Stimulated activated CD4-positive, alpha-beta T cell treated with anti-CD3 and anti-CD28 coated beads, TNF-alpha, amount 100 ng/mL, for 24 hours (primary cell): Measurements from ENCODE around the gene KLHL5.

Experiments used
- DNase-seq, 3 experiments: peaks; one replicate each; pipeline ENCODE4 v3.0.0-alpha.2; 2020; ENCODE audit warnings: low read depth in 3 of 3

Gene KLHL5

DNA sequence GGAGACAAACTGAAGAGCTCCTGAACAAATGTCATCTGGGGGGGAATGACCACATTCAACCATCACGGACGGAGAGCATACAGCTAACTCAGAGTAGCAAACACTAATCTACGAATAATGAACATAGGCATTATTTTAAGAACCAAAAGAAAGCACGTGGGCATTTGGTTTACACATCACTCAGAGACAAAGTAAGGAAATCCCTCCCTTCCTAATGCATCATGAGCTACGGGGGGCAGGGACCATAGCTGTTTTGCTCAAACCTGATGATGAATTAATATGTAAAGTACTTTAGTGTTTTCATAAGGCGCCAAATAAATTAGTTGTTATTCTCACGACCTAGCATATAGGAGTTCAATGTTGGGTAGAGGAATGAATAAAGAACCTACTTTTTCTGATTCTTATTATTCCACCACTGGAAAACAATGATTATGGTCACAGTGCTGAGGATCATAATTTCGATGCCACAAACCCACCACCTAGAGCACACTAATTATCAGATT is 18.1 kb upstream of the KLHL5 start:
- no peak for DNase-seq

GRCh38 chr4:39044364-39044955 is 17.6 kb upstream of the KLHL5 start:
- DNase-seq: peak; percentile 92 to 98 (median 93)

GRCh38 chr4:39044956-39045826 is 16.8 kb upstream of the KLHL5 start:
- DNase-seq: peak in 1 of 3 experiments; percentile 29

DNA sequence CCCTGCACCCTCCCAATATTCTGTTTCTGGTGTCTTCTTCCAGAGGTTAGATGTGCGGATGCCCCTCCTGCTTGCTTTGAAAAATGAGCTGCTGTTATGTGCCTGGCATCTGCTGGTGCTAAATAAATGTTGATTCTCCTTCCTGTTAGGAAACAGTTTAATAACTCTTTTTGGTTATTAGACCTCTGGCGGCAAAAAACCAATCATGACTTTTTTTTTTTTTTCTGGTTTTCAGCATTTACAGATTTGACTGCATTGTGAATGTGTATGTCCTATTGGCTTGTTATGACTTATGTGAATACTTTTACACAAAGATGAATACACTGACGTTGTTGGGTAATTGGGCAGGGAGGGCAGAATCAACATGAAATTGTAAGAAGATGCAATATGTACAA is 16.2 kb upstream of the KLHL5 start:
- DNase-seq: no peak

- no peak for DNase-seq
Observed at GRCh38 chr4:39046249-39046648, 15.8 kb upstream of the KLHL5 start.

GRCh38 chr4:39047681-39048080 is 14.4 kb upstream of the KLHL5 start:
- no peak for DNase-seq

DNA sequence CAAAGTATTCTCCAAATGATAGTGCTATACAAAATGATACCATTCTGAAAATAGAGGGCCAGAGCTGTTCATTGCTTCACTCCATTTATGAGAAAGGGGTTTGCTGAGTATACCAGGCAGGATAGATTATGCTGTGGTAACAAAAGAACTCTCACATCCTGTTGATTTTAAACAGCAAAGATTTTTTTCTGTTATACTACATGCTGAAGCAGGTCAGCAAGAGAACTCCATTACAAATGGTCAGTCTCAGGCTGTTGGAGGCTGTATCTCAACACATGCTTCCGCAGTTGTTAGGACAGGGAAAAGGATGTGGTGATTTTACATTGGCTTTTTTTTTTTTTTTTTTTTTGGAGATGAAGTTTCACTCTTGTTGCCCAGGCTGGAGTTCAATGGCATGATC is 13.7 kb upstream of the KLHL5 start:
- no peak for DNase-seq

GRCh38 chr4:39050590-39050989 is 11.4 kb upstream of the KLHL5 start:
- DNase-seq: no peak

DNA sequence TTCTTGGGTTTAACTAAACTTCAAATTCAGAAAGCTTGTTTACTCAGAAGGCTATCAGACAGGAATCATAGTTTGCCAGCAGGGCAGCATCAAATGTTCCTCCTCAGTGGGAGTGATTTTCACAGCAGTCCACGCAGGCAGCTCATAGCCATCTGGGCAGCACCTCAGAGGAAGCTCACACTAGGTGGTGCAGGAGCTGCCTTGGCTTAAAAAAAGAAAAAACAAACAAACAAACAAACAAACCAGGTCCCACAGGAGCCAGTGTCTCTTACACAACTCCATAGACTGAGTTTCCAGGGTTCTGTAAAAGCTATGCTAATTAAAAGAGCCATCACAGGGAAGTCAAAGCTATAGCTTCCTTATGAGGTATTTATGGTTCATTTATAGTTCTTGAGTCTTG is 10.5 kb upstream of the KLHL5 start:
- no peak for DNase-seq

DNA sequence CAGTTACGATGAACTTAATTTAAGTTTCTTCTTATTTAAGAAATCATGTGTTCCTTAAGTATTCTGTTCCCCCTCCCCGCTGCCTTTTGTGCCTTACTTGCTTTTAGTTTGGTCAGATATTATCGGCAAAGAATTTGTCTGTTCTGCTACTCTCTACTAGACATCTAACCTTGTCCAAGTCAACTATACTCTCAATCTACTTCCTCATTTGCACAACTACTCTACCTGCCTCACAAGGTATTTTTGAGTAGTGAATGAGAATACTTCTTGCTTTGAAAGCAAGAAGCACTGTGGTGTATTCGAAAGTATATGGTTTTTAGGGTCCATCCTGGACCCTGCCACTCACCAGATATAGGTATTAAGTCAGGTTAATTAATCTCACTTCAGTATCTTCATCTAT is 8.0 kb upstream of the KLHL5 start:
- DNase-seq: no peak

DNA sequence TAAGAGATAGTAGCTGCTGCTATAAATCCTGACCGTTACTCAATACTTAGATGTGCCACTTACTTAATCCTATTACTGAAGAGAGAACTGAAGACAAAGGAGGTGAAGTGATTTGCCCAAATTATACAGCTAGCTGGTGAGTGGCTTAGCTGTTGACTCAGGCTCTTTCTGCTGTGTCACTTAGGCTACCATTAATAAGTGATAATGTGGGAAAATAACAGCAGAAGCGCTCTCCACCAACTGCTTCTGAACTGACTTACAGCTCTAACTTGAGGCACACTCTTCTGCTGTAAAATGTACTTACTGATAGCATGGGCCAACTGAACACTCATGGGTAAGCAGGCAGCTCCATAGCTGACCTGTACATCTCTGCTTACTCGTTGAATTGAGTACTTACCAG is 7.5 kb upstream of the KLHL5 start:
- DNase-seq: no peak

- DNase-seq: no peak
Observed at GRCh38 chr4:39056023-39056422, 6.0 kb upstream of the KLHL5 start.

- no peak for DNase-seq
Observed at GRCh38 chr4:39061457-39061856, 575 bp upstream of the KLHL5 start.

DNA sequence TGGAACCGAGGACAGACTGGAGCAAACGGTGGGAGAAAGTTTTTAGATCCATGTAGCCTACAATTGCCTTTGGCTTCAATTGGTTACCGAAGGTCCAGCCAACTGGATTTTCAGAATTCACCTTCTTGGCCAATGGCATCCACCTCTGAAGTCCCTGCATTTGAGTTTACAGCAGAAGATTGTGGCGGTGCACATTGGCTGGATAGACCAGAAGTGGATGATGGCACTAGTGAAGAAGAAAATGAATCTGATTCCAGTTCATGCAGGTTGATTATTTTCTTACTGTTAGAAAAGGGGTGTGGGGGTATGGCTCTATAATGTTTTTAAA is 702 bp downstream of the KLHL5 start:
- DNase-seq: no peak

DNA sequence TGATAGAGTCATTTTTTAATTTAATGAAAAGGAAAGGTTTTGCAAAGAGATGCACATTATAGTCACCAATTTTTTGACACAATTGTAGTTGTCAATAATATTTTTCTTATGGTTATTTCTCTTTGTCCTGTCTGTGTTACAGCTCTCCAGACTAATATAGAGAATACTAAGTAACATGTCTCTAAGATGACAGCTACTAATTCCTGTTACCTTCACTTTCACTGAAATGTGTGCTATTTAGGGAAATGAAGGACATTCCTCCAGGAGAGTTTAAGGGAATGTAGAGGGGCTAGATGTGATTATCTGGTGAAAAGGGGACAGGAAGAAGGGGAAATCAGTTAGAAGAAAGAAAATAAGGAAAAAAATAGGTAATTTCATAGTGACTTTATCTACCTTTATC is 1.4 kb downstream of the KLHL5 start:
- no peak for DNase-seq

DNA sequence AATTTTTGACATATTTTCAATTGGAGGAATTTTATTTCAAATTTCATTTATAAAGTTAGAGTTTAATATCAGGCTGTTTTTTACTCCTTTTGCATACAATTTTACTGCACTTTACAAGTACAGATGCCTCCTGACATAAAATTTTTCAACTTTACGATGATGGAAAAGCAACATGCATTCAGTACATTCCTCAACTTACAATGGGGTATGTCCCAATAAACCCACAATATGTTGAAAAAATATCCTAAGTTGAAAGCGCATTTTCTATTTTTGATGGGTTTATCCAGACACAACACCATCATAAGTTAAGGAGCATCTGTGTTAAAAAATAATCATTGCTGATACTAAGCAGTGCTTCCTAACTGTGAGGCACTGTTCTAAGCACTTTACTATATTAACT is 4.3 kb downstream of the KLHL5 start:
- no peak for DNase-seq

- no peak for DNase-seq
Observed at GRCh38 chr4:39067031-39067430, 5.0 kb downstream of the KLHL5 start.

DNA sequence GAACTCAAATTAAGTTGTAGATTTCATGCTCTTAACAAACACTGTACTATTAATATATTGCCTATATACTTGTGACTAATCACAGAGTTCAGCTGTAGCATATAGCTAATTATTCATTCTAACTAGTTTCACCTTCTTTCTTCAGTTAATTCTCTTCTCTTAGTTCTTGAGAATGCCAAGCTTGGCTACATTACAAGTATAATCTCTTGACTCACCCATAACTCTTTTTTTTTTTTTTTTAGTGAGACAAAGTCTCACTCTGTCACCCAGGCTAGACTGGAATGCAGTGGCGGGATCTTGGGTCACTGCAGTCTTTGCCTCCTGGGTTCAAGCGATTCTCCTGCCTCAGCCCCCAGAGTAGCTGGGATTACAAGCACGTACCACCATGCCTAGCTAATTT is 5.4 kb downstream of the KLHL5 start:
- no peak for DNase-seq

DNA sequence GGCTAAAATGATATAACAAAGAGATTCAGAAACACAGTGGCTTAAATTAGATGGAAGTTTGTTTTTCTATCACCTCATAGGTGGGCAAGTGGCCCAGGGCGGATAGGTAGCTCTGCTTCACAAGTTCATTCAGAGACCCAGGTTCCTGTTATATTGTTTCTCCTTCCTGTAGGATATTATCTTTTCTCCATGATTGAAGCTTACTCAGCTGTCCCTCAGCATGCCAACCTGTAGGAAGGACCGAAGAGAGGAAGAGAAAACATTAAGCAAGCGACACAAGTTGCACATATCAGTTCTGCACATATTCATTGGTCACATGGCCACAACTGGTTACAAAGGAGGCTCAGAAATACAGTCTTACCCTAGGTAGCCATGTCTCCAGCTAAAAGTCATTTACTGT is 6.9 kb downstream of the KLHL5 start:
- DNase-seq: no peak

DNA sequence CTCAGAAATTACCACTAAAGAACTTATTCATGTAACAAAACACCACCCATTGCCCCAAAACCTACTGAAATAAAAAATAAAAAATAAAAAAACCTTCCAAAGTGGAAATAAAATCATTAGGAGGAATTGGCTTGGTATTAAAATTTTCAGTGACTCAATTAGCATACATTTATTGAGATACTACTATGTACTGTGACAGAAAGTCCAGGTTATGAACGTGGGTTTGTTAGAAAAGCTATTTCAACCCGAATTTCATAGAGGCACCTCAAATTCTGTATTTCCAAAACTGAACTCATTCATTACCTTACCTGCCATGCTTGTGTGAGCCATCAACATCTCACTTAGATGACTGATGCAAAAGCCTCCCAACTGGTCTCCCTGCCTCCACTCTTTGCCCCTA is 16.8 kb downstream of the KLHL5 start:
- no peak for DNase-seq

- no peak for DNase-seq
Observed at GRCh38 chr4:39083164-39083563, 21.1 kb downstream of the KLHL5 start.

DNA sequence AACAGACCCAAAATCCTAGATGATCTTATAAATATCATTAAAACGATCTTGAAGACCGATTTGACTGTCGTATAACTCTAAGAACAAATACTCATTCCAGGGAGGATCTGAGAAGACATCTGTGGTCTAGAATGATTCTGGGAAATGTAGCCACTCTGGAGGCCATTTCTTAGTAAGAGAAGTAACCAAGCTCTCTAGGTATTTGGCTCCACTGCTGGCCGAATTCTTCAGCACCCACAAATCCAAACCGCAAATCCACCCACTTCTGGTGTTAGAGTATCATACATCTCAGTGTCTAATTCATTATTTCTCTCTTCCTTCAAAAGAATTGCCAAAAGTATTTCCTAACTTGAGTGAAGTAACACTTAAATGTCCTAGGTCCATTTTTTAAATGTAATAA is 23.9 kb downstream of the KLHL5 start:
- DNase-seq: no peak

DNA sequence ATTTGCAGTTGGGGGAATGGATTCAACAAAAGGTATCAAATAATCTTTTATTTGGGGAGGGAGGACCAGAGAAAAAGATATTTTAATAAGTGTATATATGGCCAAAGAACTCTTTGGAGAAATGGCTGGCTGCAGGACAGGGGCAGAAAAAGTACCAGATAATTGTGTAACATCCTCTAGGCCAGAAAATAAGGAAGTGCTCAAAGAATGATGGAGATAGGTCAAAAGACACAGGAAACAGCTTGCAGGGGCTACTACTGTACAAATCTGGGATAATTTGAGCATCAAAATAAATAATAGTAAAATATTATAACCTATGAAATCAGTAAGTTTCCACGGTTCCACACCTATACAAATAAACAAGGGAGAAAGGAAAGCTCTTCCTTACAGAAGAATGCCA is 34.8 kb downstream of the KLHL5 start:
- DNase-seq: no peak

DNA sequence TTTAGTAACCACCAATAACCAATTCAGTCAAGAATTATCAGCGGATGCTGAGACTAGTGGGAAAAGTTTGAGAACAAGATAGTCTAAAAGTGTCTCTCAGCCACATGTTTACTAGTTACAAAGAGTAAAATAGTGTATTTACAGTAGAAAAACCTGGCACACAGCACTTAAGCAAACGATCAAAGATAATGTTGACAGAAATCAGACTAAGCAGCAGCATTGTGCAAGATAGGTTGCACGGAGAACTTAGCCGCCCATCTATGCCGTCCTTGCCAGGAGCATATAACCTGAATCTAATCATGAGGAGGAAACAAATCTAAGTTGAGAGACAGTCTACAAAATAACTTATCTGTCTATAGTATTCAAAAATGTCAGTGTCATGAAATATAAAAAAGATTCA is 35.3 kb downstream of the KLHL5 start:
- DNase-seq: no peak
